HepG2 (cell line): ENCODE data around the gene LCMT2. TPM values are rescaled to one million over a fixed set of nuclear protein-coding genes. Genes with fewer than 3 reads are reported as not detected.

ENCODE experiments used
- AHR ChIP-seq: IDR thresholded peaks from 2 replicates; pipeline ENCODE4 v1.6.1; 2018; ENCODE audit warnings: missing genetic modification reagents, missing compliant biosample characterization
- BHLHE40 ChIP-seq: IDR thresholded peaks from 2 replicates; pipeline ENCODE4 v1.6.1; 2011; ENCODE audit warnings: low read length, improper control_type of control experiment
- DNMT1 ChIP-seq: sonication (generic); formaldehyde crosslinking; IDR thresholded peaks from 2 replicates; pipeline ENCODE4 v1.5.1; 2020; ENCODE audit warnings: mild to moderate bottlenecking, missing genetic modification reagents
- FOXA3 ChIP-seq: IDR thresholded peaks from 2 replicates; pipeline ENCODE4 v1.6.1; 2016; ENCODE audit warnings: missing genetic modification reagents, missing compliant biosample characterization
- GZF1 ChIP-seq: sonication (generic); formaldehyde crosslinking; IDR thresholded peaks from 2 replicates; pipeline ENCODE4 v1.5.1; 2020; ENCODE audit warnings: mild to moderate bottlenecking, missing genetic modification reagents
- HDAC2 ChIP-seq: sonication (generic); formaldehyde crosslinking; IDR thresholded peaks from 2 replicates; pipeline ENCODE4 v1.4.0; 2020; ENCODE audit warnings: missing genetic modification reagents
- KLF6 ChIP-seq: IDR thresholded peaks from 2 replicates; pipeline ENCODE4 v1.8.0; 2016; ENCODE audit warnings: missing biosample characterization, missing genetic modification reagents
- LBX2 ChIP-seq: sonication (generic); formaldehyde crosslinking; IDR thresholded peaks from 2 replicates; pipeline ENCODE4 v1.5.0; 2020; ENCODE audit warnings: missing genetic modification reagents, mild to moderate bottlenecking, borderline replicate concordance
- NFATC3 ChIP-seq: sonication (generic); formaldehyde crosslinking; IDR thresholded peaks from 2 replicates; pipeline ENCODE4 v1.5.1; 2020; ENCODE audit warnings: mild to moderate bottlenecking, missing genetic modification reagents
- NONO ChIP-seq, 2 experiments: fragments of 450-650 bp in 1 of 2; sonication (generic) in 1 of 2; formaldehyde crosslinking in 1 of 2; IDR thresholded peaks in 1 of 2; conservative IDR thresholded peaks in 1 of 2; 2 replicates each; pipeline versions ENCODE4 v1.6.1 to v1.8.0; 2017 to 2022; ENCODE audit warnings: mild to moderate bottlenecking in 1 of 2, missing genetic modification reagents in 1 of 2, moderate library complexity in 1 of 2
- SIN3B ChIP-seq: fragments of 150-350 bp; IDR thresholded peaks from 2 replicates; pipeline ENCODE4 v1.6.1; 2014; ENCODE audit warnings: low read length
- TEAD3 ChIP-seq: optimal IDR thresholded peaks from 2 replicates; pipeline ENCODE3; 2016; ENCODE audit warnings: borderline replicate concordance
- ZNF274 ChIP-seq: sonication (generic); formaldehyde crosslinking; IDR thresholded peaks from 2 replicates; pipeline ENCODE4 v1.5.1; 2020; ENCODE audit warnings: mild to moderate bottlenecking, missing genetic modification reagents
- ZNF383 ChIP-seq: sonication (generic); formaldehyde crosslinking; IDR thresholded peaks from 2 replicates; pipeline ENCODE4 v1.4.0; 2020; ENCODE audit warnings: missing genetic modification reagents, mild to moderate bottlenecking, borderline replicate concordance
- ZNF557 ChIP-seq: sonication (generic); formaldehyde crosslinking; IDR thresholded peaks from 2 replicates; pipeline ENCODE4 v1.4.0; 2020; ENCODE audit warnings: missing genetic modification reagents
- ZNF616 ChIP-seq: sonication (generic); formaldehyde crosslinking; IDR thresholded peaks from 2 replicates; pipeline ENCODE4 v1.5.0; 2020; ENCODE audit warnings: low read depth, mild to moderate bottlenecking, missing genetic modification reagents
- ZNF788 ChIP-seq: sonication (generic); formaldehyde crosslinking; IDR thresholded peaks from 2 replicates; pipeline ENCODE4 v1.5.0; 2020; ENCODE audit warnings: mild to moderate bottlenecking, missing genetic modification reagents, borderline replicate concordance
- ZNF800 ChIP-seq: sonication (generic); formaldehyde crosslinking; IDR thresholded peaks from 2 replicates; pipeline ENCODE4 v1.4.0; 2020; ENCODE audit warnings: missing genetic modification reagents
- ZNF841 ChIP-seq: sonication (generic); formaldehyde crosslinking; IDR thresholded peaks from 2 replicates; pipeline ENCODE4 v1.8.1; 2023; ENCODE audit warnings: missing genetic modification reagents, borderline replicate concordance
- polyA plus RNA-seq, 8 experiments: library from polyadenylated mRNA; depleted of rRNA in 3 of 8; stranded (reverse) in 7 of 8; unstranded in 1 of 8; fragments of >200 nt; fragmentation: Illumina TruSeq in 4 of 8; extraction: Trizol in 4 of 8; gene quantifications; 2 replicates each; pipeline versions ENCODE4 v1.2.1 to v1.2.3, GENCODE V29; 2011 to 2016; ENCODE audit warnings: low read depth in 4 of 8, missing spikeins in 1 of 8, mixed read lengths in 1 of 8; ENCODE audit not compliant: insufficient read depth in 1 of 8
- total RNA-seq, 5 experiments: library from RNA; depleted of rRNA; stranded (reverse); fragments of >200 nt; fragmentation: Illumina TruSeq; extraction: Trizol; gene quantifications; 2 replicates each; pipeline ENCODE4 v1.2.3, GENCODE V29; 2016; ENCODE audit warnings: low read depth in 1 of 5
- TF ChIP-seq, protein P1 (sequence below): sonication (generic); formaldehyde crosslinking; IDR thresholded peaks from 2 replicates; pipeline ENCODE4 v1.4.0; 2020; ENCODE audit warnings: missing genetic modification reagents
- TF ChIP-seq, protein P2 (sequence below): IDR thresholded peaks from 2 replicates; pipeline ENCODE4 v1.4.0; 2020; ENCODE audit warnings: mild to moderate bottlenecking, missing genetic modification reagents
- TF ChIP-seq, protein P3 (sequence below): sonication (generic); formaldehyde crosslinking; IDR thresholded peaks from 2 replicates; pipeline ENCODE4 v1.9.0; 2021; ENCODE audit warnings: missing genetic modification reagents, borderline replicate concordance

LCMT2 gene
- total and polyA plus RNA-seq, 2 of the 13 experiments (the other 11 are each of a cell fraction or from before 2014, with no cell fraction given), result 6.9 to 9.1 TPM

DNA sequence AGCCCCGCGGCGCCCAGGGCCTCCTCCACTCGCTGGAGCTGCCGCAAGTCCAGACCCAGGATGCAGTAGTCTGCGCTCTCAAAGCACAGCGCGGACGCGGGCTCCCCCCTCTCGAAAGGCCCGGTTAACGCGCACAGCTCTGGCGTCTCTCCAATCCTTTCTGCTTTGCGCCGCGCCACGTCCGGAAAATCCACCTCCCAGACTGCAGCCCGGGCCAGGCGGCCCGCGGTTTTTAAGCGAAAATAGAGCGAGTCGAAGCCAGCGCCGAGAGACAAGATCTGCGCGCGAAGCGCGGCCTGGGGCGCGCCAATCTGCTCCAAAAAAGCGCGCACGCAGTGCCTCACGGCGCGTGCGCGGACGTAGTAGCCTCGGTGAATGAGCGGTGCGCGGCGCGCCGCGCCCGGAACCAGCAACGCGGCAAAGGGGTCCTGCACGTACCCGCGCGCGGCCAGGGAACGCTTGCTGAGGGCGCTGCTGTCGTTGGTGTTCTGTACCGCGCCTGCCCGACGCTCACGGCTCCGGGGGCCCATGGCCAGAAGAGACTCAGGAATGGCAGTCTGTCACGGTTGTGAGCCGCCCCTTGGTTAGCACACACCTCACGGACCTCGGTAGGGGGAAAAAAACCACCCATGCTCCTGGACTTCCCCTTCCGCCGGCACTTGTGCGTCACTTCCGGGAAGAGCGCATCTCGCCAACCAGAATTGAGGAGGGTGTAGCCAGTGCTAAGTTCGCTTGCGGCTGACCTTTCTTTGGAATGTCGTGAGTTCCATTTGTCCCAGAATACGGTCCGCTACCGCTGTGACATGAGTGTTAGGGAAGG is at the start of gene LCMT2 (continued):
- TF ChIP-seq TEAD3 (CRISPR knock-in tag), result peak; percentile 79
- peak; percentile 86; the same call in 1 of the 2 replicates for TF ChIP-seq ZNF788 (CRISPR knock-in tag)
- no peak for TF ChIP-seq ZNF383 (CRISPR knock-in tag)
- no peak for TF ChIP-seq NONO (IDR thresholded peaks at IDR 0.05)
- TF ChIP-seq NONO (CRISPR knock-in tag; conservative IDR thresholded peaks at IDR 0.05), result peak; percentile 85; the same call in 1 of the 2 replicates
- no peak for TF ChIP-seq ZNF557 (CRISPR knock-in tag)
- 0 out of 2 replicates have a peak, but pooled peaks have one; percentile 45 for TF ChIP-seq BHLHE40
- TF ChIP-seq LBX2 (CRISPR knock-in tag), result 0 out of 2 replicates have a peak, but pooled peaks have one; percentile 14
- TF ChIP-seq, protein P1, sequence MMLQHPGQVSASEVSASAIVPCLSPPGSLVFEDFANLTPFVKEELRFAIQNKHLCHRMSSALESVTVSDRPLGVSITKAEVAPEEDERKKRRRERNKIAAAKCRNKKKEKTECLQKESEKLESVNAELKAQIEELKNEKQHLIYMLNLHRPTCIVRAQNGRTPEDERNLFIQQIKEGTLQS (CRISPR knock-in tag), result no peak; the same call in 1 of the 2 replicates
- TF ChIP-seq SIN3B, result no peak
- TF ChIP-seq KLF6, result no peak; the same call in 1 of the 2 replicates
- peak; percentile 37; the same call in 1 of the 2 replicates for TF ChIP-seq ZNF274 (CRISPR knock-in tag)
- peak; percentile 29 for TF ChIP-seq HDAC2 (CRISPR knock-in tag)
- peak; percentile 35; the same call in 1 of the 2 replicates for TF ChIP-seq FOXA3
- TF ChIP-seq, protein P2, sequence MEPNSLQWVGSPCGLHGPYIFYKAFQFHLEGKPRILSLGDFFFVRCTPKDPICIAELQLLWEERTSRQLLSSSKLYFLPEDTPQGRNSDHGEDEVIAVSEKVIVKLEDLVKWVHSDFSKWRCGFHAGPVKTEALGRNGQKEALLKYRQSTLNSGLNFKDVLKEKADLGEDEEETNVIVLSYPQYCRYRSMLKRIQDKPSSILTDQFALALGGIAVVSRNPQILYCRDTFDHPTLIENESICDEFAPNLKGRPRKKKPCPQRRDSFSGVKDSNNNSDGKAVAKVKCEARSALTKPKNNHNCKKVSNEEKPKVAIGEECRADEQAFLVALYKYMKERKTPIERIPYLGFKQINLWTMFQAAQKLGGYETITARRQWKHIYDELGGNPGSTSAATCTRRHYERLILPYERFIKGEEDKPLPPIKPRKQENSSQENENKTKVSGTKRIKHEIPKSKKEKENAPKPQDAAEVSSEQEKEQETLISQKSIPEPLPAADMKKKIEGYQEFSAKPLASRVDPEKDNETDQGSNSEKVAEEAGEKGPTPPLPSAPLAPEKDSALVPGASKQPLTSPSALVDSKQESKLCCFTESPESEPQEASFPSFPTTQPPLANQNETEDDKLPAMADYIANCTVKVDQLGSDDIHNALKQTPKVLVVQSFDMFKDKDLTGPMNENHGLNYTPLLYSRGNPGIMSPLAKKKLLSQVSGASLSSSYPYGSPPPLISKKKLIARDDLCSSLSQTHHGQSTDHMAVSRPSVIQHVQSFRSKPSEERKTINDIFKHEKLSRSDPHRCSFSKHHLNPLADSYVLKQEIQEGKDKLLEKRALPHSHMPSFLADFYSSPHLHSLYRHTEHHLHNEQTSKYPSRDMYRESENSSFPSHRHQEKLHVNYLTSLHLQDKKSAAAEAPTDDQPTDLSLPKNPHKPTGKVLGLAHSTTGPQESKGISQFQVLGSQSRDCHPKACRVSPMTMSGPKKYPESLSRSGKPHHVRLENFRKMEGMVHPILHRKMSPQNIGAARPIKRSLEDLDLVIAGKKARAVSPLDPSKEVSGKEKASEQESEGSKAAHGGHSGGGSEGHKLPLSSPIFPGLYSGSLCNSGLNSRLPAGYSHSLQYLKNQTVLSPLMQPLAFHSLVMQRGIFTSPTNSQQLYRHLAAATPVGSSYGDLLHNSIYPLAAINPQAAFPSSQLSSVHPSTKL (CRISPR knock-in tag), result no peak; the same call in 1 of the 2 replicates
- TF ChIP-seq, protein P3, sequence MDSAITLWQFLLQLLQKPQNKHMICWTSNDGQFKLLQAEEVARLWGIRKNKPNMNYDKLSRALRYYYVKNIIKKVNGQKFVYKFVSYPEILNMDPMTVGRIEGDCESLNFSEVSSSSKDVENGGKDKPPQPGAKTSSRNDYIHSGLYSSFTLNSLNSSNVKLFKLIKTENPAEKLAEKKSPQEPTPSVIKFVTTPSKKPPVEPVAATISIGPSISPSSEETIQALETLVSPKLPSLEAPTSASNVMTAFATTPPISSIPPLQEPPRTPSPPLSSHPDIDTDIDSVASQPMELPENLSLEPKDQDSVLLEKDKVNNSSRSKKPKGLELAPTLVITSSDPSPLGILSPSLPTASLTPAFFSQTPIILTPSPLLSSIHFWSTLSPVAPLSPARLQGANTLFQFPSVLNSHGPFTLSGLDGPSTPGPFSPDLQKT (CRISPR knock-in tag), result no peak
- TF ChIP-seq ZNF841 (CRISPR knock-in tag), result no peak
- peak; percentile 98 for TF ChIP-seq ZNF800 (CRISPR knock-in tag)
- TF ChIP-seq GZF1 (CRISPR knock-in tag), result no peak; the same call in 1 of the 2 replicates
- no peak for TF ChIP-seq ZNF616 (CRISPR knock-in tag)
- TF ChIP-seq AHR (CRISPR knock-in tag), result no peak; the same call in 1 of the 2 replicates
- TF ChIP-seq NFATC3 (CRISPR knock-in tag), result 0 out of 2 replicates have a peak, but pooled peaks have one; percentile 33
- 0 out of 2 replicates have a peak, but pooled peaks have one; percentile 40 for TF ChIP-seq DNMT1 (CRISPR knock-in tag)
